GM12801 (cell line): ENCODE data around the gene DPY19L1.

ENCODE experiments used
- CTCF ChIP-seq: IDR thresholded peaks from one replicate; pipeline ENCODE4 v1.5.1; 2011; ENCODE audit warnings: control low read depth; ENCODE audit not compliant: insufficient read length; ENCODE audit errors: extremely low read depth

Gene DPY19L1

GRCh38 chr7:34949361-34949760, 87.9 kb downstream of the DPY19L1 start:
- TF ChIP-seq CTCF = no peak

GRCh38 chr7:34946486-34946885, 90.8 kb downstream of the DPY19L1 start:
- no peak for TF ChIP-seq CTCF

- no peak for TF ChIP-seq CTCF
Observed at GRCh38 chr7:34939175-34939574, 98.1 kb downstream of the DPY19L1 start.

GRCh38 chr7:34931739-34932138, 105.5 kb downstream of the DPY19L1 start:
- TF ChIP-seq CTCF = no peak

GRCh38 chr7:34928560-34928959, 108.7 kb downstream of the DPY19L1 start:
- TF ChIP-seq CTCF = no peak

- no peak for TF ChIP-seq CTCF
Observed at GRCh38 chr7:34928052-34928451, 109.2 kb downstream of the DPY19L1 start.

- no peak for TF ChIP-seq CTCF
Observed at GRCh38 chr7:34916267-34916666, 121.0 kb downstream of the DPY19L1 start.

- no peak for TF ChIP-seq CTCF
Observed at GRCh38 chr7:34912236-34912635, 125.0 kb downstream of the DPY19L1 start.
